SU-DHL-6 (cell line): Measurements from ENCODE around the gene PLCH1.

Experiments
- H2AFZ ChIP-seq: fragments of 200-600 bp; sonication (generic); 2 replicates; pipeline ENCODE4 v1.6.1; 2014; ENCODE audit warnings: low read depth, mild to moderate bottlenecking, moderate library complexity, mixed read lengths, antibody characterized with exemption, low read length; ENCODE audit not compliant: severe bottlenecking
- H3F3A ChIP-seq: fragments of 200-600 bp; shearing (Covaris generic); 2 replicates; pipeline ENCODE4 v1.6.0; 2016; ENCODE audit warnings: antibody characterized with exemption, mild to moderate bottlenecking; ENCODE audit not compliant: insufficient read depth
- H3K27ac ChIP-seq: fragments of 200-600 bp; sonication (generic); 2 replicates; pipeline ENCODE4 v1.5.1; 2016; ENCODE audit warnings: low read depth, mild to moderate bottlenecking, low read length, moderate library complexity, mixed read lengths
- H3K27me3 ChIP-seq: fragments of 200-600 bp; sonication (generic), shearing (Covaris generic); 2 replicates; pipeline ENCODE4 v1.6.0; 2014; ENCODE audit warnings: mild to moderate bottlenecking, low read length
- H3K36me3 ChIP-seq: fragments of 200-600 bp; sonication (generic); 2 replicates; pipeline ENCODE4 v1.6.1; 2014; ENCODE audit warnings: mild to moderate bottlenecking, low read length, mixed read lengths
- H3K4me2 ChIP-seq: fragments of 300-600, 200-600 bp; shearing (Covaris generic), sonication (generic); 2 replicates; pipeline ENCODE4 v1.6.0; 2014; ENCODE audit warnings: low read length, low read depth, mild to moderate bottlenecking; ENCODE audit not compliant: poor library complexity, severe bottlenecking
- H3K4me3 ChIP-seq: fragments of 200-600 bp; sonication (generic); 2 replicates; pipeline ENCODE4 v1.5.1; 2014; ENCODE audit warnings: antibody characterized with exemption, low read length, mild to moderate bottlenecking, mixed read lengths; ENCODE audit not compliant: insufficient read depth, poor library complexity, severe bottlenecking
- H3K79me2 ChIP-seq: fragments of 200-600 bp; sonication (generic); 2 replicates; pipeline ENCODE4 v1.6.1; 2014; ENCODE audit warnings: mild to moderate bottlenecking, low read length, moderate library complexity; ENCODE audit not compliant: insufficient read depth
- H3K9ac ChIP-seq: fragments of 200-600 bp; sonication (generic); 2 replicates; pipeline ENCODE4 v1.7.0; 2014; ENCODE audit warnings: mild to moderate bottlenecking, low read length
- H3K9me2 ChIP-seq: fragments of 200-600 bp; sonication (generic); replicated peaks from 2 replicates; pipeline ENCODE4 v1.6.1; 2014; ENCODE audit warnings: low read length; ENCODE audit not compliant: insufficient read depth
- H3K9me3 ChIP-seq: fragments of 200-600 bp; sonication (generic); 2 replicates; pipeline ENCODE4 v1.6.1; 2014; ENCODE audit warnings: low read length, mixed read lengths; ENCODE audit not compliant: insufficient read depth
- H4K20me1 ChIP-seq: fragments of 200-600 bp; sonication (generic); 2 replicates; pipeline ENCODE4 v1.6.1; 2014; ENCODE audit warnings: low read depth, mild to moderate bottlenecking, antibody characterized with exemption, low read length, moderate library complexity, mixed read lengths
- EZH2phosphoT487 ChIP-seq: fragments of 200-600 bp; sonication (generic), shearing (Covaris generic); conservative IDR thresholded peaks from 2 replicates; pipeline ENCODE4 v1.6.1; 2018; ENCODE audit warnings: mild to moderate bottlenecking, antibody characterized with exemption, low read length, moderate library complexity, mixed read lengths
- TF ChIP-seq, protein P1 (sequence below): fragments of 200-600 bp; sonication (generic); IDR thresholded peaks from one replicate; pipeline ENCODE4 v1.5.1; 2017; ENCODE audit warnings: antibody characterized with exemption, mild to moderate bottlenecking, low read length, moderate library complexity; ENCODE audit not compliant: insufficient read depth, poor library complexity, severe bottlenecking

PLCH1 gene

DNA sequence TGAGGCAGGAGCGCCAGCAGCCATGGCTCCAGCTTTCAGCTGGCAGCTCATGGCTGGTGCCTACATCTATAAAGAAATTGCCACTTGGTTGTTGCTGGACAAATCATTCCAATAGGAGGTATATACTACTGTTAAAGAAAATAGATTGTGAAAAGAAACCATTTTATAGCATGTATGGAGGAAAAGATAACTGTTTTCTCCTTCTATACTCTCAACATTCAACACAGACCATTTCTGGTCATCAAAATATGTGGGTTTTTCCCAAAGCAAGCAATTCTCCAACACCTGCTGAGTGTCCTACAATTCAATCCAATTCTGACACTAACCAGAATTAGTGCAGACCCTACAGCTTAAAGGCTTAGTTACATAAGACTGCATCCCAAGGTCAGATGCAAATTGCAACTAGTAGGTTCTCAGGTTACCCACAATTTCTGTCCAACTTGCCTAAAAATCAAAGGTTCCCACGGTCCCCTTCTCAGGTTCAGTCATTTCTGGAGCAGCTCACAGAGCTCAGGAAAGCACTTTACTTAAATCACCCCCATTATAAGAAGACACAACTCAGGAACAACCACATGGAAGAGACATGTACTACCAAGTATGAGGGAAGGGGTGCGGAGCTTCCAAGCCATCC lies 409.0 kb downstream of the PLCH1 start:
- Histone ChIP-seq H2AFZ (no peak overlapping the region), H3K9ac (no peak overlapping the region), H4K20me1 (no peaks in the 10 kb centered on the region), H3K4me3 (no peak overlapping the region), H3K27me3 (no peaks in the 10 kb centered on the region), H3K9me2 (no peaks in the 10 kb centered on the region), H3K27ac (no peak overlapping the region), H3F3A (no peaks in the 10 kb centered on the region), H3K4me2 (no peak overlapping the region), H3K79me2 (no peaks in the 10 kb centered on the region), H3K9me3 (no peaks in the 10 kb centered on the region), H3K36me3 (no peaks in the 10 kb centered on the region)
- TF ChIP-seq, protein P1, sequence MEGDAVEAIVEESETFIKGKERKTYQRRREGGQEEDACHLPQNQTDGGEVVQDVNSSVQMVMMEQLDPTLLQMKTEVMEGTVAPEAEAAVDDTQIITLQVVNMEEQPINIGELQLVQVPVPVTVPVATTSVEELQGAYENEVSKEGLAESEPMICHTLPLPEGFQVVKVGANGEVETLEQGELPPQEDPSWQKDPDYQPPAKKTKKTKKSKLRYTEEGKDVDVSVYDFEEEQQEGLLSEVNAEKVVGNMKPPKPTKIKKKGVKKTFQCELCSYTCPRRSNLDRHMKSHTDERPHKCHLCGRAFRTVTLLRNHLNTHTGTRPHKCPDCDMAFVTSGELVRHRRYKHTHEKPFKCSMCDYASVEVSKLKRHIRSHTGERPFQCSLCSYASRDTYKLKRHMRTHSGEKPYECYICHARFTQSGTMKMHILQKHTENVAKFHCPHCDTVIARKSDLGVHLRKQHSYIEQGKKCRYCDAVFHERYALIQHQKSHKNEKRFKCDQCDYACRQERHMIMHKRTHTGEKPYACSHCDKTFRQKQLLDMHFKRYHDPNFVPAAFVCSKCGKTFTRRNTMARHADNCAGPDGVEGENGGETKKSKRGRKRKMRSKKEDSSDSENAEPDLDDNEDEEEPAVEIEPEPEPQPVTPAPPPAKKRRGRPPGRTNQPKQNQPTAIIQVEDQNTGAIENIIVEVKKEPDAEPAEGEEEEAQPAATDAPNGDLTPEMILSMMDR: no peak

DNA sequence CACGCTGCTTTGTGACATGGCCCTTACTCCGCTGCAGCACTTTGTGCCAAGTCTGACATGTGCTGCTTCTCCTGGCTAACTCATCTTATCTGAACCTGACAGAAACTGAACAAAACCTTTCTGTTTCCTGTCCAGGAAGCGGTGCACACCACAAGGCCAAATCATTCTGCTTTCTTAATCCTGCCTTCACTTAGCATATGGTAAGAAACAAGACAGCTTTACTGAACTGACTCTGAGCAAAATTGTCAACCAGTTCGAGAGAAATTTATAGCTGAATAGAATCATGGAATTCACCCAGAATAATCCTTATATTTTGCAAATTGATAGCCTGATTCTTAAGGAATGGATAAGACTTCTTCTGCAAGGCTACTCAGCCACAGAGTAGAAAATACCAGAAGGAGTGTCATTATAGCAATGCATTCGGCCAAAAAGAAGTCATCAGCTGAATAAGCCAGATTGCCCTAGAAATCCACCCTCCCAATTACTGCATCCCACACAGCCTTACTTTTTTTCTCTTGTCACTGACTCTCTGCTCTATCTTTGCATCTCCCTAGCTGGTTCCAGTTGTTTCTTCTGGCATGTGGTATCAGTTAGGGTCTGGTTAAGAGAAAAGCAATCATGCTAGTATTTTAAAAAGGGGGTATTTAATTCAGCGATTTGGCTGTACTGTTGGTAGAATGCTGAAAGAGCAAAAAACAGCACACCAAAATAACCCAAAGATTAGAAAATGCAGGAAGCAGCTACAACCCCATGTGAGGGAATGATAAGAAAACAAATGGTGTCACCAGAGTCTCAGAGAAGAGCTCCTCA lies 409.8 kb downstream of the PLCH1 start:
- H3K27ac ChIP-seq: no peak overlapping the region
- no peaks in the 10 kb centered on the region for H3K36me3 ChIP-seq

DNA sequence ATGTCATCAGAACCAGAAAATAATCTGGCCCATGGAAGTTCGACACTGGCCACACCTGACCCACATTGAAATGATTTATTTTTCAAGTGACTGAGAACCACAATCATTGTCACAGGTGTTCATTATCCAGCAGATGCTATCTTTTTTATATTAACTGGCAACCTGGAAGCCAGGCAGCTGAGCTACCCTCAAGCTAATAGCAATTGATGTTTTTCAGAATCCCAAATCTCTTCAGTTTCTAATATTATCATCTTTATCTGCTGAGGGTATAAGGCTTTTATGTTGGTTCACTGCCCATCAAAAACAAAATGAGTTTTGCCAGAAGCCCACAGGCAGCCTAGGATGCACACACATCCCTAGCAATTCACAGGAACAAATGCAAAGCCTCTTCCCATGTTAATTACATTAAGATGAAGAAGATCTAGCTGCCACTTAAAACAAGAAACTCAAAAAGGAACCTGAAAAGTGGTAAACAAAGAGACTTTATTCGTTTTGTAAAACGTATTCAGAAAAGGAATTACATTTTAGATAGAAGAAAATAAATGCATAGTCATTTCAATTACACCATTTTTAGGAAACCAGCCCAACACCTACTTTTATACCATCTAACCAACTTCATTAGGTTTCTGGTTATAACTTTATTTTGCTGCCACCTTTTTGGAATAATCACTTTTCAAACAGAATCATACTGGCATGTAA lies 410.5 kb downstream of the PLCH1 start:
- Histone ChIP-seq H2AFZ (no peak overlapping the region), H3K27me3 (no peaks in the 10 kb centered on the region), H3K36me3 (no peaks in the 10 kb centered on the region), H3K79me2 (no peaks in the 10 kb centered on the region), H3K9ac (no peak overlapping the region), H3K4me3 (no peak overlapping the region), H3K27ac (no peak overlapping the region), H3K4me2 (no peak overlapping the region), H3K9me2 (no peaks in the 10 kb centered on the region), H3K9me3 (no peaks in the 10 kb centered on the region), H3F3A (no peaks in the 10 kb centered on the region), H4K20me1 (no peaks in the 10 kb centered on the region)
- TF ChIP-seq, protein P1: no peak
- TF ChIP-seq EZH2phosphoT487: no peak

More for the DNA sequence above, 409.8 kb downstream of the PLCH1 start:
- Histone ChIP-seq H2AFZ (no peak overlapping the region), H3F3A (no peaks in the 10 kb centered on the region), H3K27me3 (no peaks in the 10 kb centered on the region), H3K9me3 (no peaks in the 10 kb centered on the region), H3K4me2 (no peak overlapping the region), H3K79me2 (no peaks in the 10 kb centered on the region), H3K9ac (no peak overlapping the region), H3K4me3 (no peak overlapping the region), H3K9me2 (no peaks in the 10 kb centered on the region), H4K20me1 (no peaks in the 10 kb centered on the region)
- no peak for TF ChIP-seq EZH2phosphoT487
- TF ChIP-seq, protein P1: no peak
